ENCODE data around the gene XYLT1.

Gene XYLT1

DNA sequence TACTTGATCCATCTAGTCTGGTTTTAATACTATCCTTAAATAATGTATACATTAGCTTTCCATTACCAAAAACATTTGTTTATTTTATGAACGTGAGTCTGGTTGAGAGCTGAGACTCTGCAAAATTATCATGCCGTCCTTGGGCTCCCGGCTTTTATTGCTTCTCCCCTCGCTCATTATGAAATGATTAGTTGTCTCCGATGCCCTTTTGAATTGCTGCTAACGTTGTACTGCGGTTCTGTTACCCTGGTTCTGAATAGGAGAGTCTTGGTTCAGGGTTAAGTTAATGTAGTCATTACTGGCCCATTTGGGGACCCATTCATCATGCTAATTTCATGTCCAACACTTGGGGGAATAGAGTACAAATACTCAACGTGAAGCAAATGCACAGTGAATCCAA, 12.8 kb downstream of the XYLT1 start:
- no peak for DNase-seq (ENCODE audit: low read depth in 2 of 2)

DNA sequence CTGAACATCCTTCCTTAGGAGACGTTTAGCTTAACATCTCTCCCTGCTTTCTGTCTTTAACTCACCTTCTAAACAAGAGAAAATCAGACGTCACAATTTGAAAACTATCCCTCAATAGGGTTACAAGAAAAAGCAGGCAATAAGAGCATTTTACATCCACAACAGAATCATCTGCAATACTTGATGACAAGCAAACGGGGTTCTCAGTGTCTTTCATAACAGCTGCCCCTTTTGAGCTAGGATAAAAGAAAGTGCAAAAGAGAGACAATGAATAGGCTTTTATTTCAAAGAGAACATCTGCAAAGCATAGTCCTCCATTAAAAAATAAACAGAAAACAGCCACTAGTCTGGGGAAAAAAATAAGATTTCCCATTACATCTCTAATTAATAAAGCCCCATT, 13.2 kb downstream of the XYLT1 start:
- no peak for DNase-seq (ENCODE audit: low read depth in 2 of 2)

DNA sequence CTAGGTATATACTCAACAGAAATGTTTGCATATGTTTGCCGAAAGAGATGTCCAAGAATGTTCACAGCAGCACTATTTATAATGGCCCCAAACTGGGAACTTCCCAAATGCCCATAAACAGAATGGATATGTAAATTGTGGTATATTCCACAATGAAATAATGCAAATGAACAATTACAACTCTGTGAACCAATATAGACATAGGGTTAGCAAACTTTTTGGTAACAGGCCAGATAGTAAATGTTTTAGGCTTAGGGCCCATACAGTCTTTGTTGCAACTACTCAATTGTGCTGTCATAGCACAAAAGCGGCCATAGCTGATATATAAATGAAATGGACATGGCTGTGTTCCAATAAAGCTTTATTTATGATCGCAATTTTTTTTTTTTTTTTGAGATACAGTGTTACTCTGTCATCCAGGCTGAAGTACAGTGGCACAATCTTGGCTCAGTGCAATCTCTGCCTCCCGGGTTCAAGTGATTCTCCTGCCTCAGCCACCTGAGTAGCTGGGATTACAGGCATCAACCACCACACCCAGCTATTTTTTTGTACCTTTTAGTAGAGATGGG, 16.5 kb downstream of the XYLT1 start:
- no peak for DNase-seq (ENCODE audit: low read depth in 2 of 2)

DNA sequence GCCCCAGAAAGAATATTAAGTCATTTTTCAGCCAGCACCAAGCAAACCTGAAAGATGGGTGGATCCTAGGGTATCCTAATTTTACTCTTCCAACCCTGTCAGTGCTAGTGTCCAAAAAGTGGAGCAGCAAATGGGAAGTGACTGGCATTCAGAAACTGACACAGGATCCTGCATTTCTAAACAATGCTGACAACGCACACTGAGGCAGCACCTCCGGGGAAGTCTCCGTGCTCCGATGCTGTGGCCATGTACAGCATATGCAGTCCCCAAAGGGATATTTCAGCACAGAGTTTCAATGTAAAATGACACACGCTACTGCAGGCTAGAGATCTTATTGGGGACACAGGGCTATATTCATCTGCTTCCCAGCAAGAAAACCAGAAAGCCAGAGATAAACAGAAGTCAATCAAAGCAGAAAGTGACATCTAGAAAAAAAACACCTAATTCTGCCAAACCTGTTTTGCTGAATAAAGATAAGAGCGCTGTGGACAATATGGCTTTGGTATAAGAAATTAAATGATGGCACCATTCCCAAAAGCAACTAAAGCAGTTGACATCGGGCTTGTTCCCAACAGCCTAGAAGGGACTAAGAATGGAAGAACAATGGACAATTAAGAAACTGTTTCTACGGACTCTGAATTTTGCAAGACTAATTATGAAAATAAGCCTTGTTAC, 17.3 kb downstream of the XYLT1 start:
- DNase-seq (ENCODE audit: low read depth in 2 of 2), result no peak

DNA sequence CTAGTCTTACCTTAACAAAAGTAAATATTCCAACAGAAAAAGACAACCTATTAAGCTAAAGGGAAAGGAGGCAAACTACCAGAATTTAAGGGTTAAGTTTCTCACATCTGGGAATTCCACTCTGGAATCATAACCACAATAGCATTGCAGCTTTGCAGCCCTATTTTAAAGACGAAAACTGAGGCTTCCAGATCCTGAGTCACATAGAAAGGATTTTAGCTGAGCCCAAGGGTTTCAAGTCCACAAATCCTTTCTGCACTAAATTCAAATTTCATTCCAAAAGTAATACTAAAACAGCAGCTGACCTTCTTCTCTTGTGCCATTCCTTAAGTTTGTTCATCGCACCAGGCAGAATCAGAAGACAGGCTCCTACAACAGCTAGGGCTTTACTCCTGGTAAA, 17.8 kb downstream of the XYLT1 start:
- DNase-seq (ENCODE audit: low read depth in 2 of 2), result no peak

DNA sequence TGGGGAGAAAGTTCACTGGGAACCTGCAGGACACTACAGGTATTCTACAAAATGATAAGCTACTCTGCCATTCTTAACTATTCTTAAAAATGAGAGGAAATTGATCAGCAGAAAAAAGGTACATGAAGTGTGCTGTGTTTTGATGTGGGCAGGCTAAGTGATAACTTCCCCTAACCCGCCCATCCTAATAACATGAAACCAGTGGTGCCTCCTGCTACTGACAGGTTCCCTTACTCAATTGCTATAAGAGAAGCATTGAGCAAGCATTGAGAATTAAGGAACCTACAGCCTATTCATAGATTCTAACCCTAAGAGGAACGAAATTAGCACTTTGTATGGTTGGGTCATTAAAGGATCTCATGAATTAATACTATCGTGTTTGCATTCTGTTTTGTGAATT, 18.9 kb downstream of the XYLT1 start:
- DNase-seq (ENCODE audit: low read depth in 2 of 2), result no peak

DNA sequence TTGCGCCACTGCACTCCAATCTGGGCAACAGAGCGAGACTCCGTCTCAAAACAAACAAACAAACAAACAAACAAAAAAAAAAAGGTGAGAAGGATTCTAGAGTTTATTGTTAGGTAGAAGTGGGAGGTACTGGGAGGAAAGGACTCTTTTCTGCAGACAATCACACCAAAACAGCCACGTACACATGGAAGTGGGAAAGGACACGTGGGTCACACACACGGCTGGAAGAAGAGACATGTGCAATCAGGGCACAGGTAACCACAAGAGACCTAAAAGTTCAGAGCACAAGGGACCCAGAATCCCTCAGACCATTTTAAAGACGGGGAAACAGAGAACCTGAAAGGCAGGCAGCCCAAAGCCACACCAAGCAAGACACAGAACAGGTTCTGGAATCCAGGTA, 20.5 kb downstream of the XYLT1 start:
- no peak for DNase-seq (ENCODE audit: low read depth in 2 of 2)

DNA sequence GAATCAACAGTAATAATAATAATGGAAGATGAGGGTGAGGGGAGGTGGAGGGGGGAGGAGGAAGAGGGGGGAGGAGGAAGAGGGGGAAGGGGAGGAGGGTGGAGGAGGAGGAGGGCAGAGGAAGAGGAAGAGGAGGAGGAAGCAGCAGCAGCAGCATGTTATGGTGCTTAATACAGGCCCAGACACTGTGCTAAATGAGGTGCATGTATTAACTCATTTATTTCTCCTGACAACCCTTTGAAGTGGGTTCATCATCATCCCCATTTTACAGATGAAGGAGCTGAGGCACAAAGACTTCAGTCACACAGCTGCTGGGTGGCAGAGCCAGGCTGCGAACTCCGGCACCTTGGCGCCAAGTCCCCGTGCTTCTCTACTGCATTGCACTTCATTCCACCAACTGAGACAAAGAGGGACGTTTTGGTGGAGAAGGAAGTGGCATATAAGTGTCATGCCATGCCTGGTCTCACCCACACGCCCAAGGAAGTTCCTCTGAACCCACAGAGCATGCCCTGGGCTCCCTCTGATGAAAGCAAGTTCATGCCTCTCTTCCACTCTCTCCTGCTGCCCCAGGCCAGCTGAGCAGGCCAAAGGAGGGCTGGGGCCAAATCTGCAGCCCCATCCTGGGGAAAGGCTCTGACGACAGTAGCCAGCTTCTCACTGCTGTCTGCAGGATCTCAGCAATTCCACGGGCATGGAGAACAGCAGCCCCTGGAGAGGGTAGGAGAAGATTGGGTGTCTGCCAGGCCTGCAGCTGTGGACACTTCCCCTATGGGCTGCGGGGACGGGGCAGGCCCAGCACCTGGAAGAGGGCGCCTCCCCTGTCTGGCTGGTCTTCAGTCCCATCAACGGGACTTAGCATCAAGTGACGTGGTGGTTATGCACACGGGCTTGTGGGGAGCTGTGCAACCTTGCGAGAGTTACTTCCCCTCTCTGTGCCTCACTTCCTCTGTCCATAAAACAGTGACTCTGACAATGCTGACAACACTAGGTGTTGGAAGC, 21.8 kb downstream of the XYLT1 start:
- DNase-seq (ENCODE audit: low read depth in 2 of 2), result peak in 1 of 2 experiments; percentile 1

DNA sequence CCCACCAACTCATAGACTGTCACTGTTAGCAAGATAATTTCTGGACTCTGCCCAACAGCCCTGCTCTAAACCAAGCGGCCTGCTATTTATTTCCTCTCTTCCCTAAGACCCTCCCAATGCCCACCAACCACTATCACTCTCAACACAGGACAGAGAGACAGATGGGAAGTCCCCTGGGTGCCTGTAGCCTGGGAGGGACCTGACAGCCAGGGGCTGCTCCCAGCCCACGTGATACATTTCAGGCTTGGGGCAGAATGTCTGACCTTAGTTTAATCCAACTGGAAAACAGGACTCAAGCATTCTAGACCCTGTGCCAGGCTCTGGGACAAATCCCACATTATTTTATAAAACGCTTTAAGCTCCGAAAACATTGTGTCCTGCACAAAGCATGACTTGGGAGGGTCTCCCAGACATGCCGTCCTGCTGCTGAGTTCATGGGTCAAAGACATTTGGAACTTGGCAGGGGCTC, 23.6 kb downstream of the XYLT1 start:
- DNase-seq (ENCODE audit: low read depth in 2 of 2), result no peak

DNA sequence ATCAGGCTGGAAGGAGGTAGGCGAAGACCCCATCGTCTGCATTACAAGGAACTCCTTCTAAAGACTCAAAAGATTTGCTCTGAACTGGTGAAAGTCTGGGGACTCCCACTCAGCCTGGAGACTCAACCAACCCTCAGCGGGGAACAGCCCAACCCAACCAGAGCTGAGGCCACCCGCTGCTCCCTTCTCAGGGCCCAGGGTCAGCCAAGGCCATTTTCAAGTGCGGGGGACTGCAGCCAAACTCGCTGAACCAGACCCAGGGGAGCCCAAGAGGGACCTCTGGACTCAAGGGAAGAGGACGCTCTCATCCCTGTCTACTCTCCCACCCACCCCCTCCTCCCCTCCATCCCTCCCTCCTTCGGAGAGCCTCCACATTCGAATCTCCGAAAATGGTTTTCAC, 24.1 kb downstream of the XYLT1 start:
- DNase-seq (ENCODE audit: low read depth in 2 of 2), result no peak

DNA sequence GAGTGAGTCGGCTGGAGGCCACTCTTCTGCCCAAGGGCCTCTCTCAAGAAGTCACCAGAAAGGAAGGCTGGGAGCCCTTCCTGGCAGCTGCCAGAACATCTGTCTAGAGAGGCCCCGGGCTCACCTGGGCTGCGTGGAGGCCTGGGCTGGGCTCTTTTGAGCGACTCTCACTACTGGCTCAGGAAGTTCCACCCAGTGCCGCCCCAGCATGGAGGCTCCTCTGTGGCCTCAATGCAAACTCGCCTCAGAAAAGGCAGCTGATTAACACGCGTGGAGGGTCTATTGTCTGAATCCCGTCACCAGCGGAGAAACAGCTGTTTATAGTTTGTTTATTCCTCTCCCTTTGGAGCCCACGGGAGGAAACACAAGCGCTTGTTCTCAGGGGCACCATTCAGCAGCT, 25.3 kb downstream of the XYLT1 start:
- no peak for DNase-seq (ENCODE audit: low read depth in 2 of 2)

DNA sequence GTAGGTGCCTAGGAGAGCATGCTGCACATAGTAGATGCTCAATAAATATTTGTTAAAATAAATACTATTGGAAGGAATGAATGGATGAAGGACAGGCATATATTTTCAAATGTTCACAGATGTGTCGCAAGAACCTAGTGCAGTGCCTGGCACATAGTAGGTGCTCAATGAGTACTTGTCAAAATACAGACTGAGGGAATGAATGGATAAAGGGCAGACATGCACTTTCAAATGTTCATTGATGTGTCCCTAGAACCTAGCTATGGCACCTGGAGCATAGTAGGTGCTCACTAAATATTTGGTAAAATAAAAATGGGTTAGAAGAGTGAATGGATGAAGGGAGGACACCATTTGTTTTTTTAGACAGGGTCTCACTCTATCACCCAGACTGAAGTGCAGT, 26.1 kb downstream of the XYLT1 start:
- DNase-seq (ENCODE audit: low read depth in 2 of 2), result no peak

DNA sequence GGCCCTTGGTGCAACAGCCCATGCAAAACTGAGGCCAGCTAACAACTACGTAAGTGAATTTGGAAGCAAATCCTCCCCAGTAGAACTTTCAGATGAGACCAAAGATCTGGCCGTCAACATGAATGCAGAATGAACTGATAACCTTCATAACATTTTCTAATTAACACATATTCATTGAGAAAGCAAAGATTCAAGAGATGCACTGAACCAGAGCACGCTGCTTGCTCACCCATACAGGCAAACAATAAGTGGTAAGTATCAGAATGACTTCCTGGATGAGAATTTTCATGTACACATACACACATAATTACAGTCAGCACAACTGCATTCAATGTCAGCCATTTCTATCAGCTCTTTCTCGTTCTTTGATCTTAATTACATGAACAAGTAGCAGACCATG, 30.6 kb downstream of the XYLT1 start:
- no peak for DNase-seq (ENCODE audit: low read depth in 2 of 2)

DNA sequence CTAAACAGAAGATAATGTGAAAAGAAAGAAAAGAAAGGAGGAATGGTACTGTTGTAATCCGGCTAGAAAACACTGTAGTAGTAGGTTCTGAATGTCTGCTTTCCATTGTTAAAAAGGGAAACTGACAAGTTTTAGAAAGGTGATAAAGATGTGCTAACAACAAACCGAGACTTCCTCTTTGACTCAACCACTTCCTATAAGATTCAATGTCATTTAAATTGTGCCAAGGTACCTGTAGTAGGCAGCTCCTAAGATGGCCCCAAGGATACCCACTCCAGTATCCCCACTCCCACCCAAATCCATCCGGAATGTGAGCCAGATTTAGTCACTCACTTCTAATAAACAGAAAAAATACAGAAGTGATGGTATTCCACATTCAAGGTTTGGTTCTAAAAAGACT, 31.2 kb downstream of the XYLT1 start:
- DNase-seq (ENCODE audit: low read depth in 2 of 2), result no peak

DNA sequence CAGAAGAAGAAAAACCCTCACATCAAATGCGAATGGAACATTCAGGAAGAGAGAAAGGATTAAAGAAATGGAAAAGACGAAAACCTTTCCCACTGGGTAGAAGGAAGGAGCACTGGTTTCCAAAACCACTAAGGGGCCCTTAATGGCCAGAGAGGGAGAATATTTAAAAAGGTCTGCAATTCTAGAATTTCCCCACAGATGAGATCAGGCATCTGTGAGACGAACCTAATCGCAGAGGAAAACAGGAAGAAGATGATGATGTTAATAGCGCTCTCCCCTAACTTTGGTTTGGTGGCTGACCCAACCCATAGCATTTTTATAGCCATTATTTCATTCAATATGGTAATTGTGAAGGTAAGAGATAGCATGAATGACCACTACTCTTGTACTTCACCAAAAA, 32.8 kb downstream of the XYLT1 start:
- DNase-seq (ENCODE audit: low read depth in 2 of 2), result no peak

DNA sequence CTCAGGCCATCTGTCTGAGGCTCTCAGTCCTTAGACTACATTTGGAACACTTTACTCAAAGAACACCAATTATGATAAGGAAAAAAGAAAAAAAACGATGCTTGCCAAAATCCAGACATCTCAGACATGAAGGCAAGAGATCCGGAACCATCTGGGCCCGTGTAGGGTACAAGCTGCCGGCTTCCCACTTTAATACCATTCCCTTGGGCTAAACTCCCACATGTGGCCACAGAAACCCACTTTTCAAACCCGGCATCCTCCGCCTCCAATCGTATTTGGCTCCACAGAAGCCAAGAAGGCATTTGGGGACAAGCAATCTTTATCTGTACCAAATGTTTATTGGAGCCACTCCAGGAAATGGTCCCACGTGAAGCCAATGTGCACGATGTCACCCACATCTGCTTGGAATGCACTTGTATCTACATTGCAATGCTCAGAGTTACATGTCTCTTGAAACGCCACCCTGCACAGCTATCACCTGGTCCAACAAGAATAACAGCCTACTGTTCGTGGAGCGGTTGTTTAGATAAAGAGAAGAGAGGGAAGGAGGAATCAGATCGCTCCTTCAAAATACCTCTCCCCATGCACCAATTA, 33.5 kb downstream of the XYLT1 start:
- no peak for DNase-seq (ENCODE audit: low read depth in 2 of 2)

DNA sequence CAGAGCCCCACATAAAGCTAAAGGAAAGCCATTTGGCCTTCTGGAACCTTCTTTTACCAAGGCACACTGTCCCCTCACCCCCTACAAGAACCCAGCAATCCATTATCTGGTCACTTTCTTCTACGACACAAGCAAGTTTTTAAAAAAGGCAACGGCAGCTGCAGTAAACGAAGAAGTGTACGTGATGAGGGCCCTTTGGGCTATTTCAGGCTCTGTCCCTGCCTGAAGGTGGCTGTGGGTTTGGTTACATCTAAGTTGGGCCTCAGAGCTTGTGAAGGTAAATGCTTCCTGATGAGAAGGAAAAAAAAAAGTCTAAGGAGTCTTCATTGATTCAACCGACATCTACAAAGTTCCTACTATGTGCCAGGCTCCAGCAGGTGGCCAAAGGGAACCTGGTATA, 35.4 kb downstream of the XYLT1 start:
- no peak for DNase-seq (ENCODE audit: low read depth in 2 of 2)

DNA sequence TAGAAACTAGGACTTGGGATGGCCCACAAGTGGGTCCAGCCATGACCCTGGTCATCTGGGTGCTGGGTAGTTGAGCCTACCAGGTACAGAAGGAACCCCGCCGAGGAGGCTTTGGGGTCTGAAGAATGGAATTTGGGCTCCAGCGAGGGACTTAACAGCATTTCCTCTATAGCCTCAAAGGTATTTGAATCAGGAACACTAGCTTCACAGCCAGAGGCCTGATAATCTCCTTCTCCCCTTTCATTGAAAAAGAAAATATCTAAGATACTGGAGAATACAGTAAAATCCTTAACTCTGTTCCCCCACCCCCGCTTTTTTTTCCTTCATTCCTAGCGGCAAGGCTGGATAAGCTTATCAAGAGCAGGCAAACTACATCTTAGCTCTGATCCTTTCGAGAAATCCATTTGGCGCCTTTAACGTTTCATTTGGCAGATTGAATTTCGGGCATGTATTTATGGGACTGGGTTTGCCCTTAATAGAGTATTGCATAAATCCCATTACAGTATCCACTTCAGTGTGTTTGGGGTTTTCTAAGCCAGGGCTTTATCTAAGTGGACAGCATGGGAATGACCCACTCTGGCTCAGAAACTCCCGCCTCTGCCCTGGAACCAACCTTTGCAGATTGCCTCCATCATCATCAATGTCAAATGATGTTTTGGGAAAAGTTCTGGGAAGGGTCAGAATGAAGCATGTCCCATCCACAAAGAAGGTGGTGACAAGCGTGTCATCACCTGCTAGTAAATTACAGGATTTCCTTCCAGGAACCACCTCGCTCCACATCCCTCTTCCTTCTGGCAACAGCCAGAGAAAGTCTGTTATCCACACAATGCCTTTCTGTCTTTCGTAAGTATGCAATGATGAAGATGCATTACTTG, 36.9 kb downstream of the XYLT1 start:
- no peak for DNase-seq (ENCODE audit: low read depth in 2 of 2)

DNA sequence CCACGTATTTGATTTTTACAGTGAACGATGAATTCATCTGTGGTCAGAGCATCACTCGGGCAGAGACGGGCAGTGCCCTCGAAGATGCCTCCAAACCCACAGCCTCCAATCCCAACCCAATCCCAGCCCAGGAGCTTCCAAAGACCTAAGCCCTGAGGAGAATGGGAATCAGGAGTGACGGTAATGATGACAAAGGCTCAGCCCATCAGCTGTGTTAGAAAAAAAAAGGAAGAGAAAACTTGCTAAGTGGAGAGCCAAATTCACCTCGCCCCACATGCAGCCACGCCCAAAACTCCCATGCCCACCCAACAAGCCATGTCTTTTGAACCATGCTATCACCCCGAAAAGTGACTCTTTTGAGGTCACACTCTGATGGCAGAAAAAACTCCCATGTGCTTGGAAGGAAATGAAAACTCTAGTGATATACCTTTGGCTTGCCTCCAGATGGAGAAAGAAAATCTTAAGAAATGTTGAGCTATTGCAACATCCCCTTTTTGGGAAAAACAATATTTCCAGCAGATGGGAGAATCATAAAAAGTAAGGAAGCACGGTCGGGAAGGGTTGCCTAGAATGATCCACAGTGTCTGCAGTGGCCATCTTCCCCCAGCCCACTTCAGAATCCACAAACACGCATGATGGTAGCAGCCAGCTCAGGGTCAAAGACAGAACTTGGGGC, 37.7 kb downstream of the XYLT1 start:
- DNase-seq (ENCODE audit: low read depth in 2 of 2), result no peak

DNA sequence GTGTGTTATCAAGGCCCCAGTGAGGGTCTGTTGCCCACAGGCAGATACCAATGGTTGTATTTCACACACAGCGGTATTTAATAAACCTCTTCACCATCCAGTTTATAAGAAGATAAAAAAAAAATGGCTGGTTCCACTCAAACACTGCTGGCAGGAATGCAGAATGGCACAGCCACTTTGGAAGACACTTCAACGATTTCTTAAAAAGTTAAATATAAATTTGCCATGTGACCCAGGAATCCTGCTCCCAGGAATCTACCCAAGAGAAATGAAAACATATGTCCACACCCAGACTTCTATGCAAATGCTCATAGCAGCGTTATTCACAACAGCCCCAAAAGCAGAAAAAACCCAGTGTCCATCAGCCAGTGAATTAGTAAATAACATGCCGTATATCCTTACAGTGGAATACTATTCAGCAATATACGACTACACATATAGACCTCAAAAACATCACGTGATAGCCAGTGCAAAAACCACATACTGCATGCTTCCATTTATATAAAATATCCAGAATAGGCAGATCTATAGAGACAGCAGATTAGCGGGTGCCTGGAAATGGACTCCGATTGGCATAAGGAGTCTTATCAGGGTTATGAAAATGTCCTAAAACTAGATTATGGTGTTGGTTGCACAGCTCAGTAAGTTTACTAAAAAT, 38.7 kb downstream of the XYLT1 start:
- DNase-seq (ENCODE audit: low read depth in 2 of 2), result no peak
